RWPE2 (cell line): ENCODE data around the gene TMEM266.

Experiments used
- ATAC-seq: fragments of 200-7000 bp; cut with Tn5 transposase; 3 replicates; pipeline ENCODE4 v1.9.1; 2021; ENCODE audit warnings: low read depth
- DNase-seq: peaks from one replicate; pipeline ENCODE4 v3.0.0-alpha.2; 2020; ENCODE audit warnings: low spot score
- H3K27ac ChIP-seq: fragments of 450-650 bp; 2 replicates; pipeline ENCODE4 v1.5.1; 2017; ENCODE audit warnings: mild to moderate bottlenecking; ENCODE audit not compliant: poor library complexity, severe bottlenecking
- H3K27me3 ChIP-seq: fragments of 250-450 bp; sonication (Bioruptor Pico); 2 replicates; pipeline ENCODE4 v1.5.1; 2021; ENCODE audit warnings: mild to moderate bottlenecking, moderate library complexity; ENCODE audit not compliant: insufficient read depth, poor library complexity, severe bottlenecking
- H3K36me3 ChIP-seq: fragments of 250-450 bp; sonication (Bioruptor Pico); 2 replicates; pipeline ENCODE4 v1.5.1; 2020; ENCODE audit warnings: low read depth, mild to moderate bottlenecking, moderate library complexity
- H3K4me1 ChIP-seq: fragments of 250-450 bp; sonication (Bioruptor Pico); 2 replicates; pipeline ENCODE4 v1.5.1; 2021; ENCODE audit warnings: mild to moderate bottlenecking, moderate library complexity; ENCODE audit not compliant: insufficient read depth, poor library complexity, severe bottlenecking
- H3K4me3 ChIP-seq: fragments of 250-450 bp; sonication (Bioruptor Pico); 2 replicates; pipeline ENCODE4 v1.5.1; 2021; ENCODE audit warnings: mild to moderate bottlenecking, moderate library complexity; ENCODE audit not compliant: severe bottlenecking
- H3K9me3 ChIP-seq: fragments of 250-450 bp; sonication (Bioruptor Pico); 2 replicates; pipeline ENCODE4 v1.5.1; 2021; ENCODE audit warnings: mild to moderate bottlenecking, moderate library complexity; ENCODE audit not compliant: severe bottlenecking
- CTCF ChIP-seq: fragments of 450-650 bp; IDR thresholded peaks from one replicate; pipeline ENCODE4 v1.5.1; 2017; ENCODE audit warnings: mild to moderate bottlenecking, moderate library complexity; ENCODE audit not compliant: poor library complexity, severe bottlenecking

TMEM266 gene

DNA sequence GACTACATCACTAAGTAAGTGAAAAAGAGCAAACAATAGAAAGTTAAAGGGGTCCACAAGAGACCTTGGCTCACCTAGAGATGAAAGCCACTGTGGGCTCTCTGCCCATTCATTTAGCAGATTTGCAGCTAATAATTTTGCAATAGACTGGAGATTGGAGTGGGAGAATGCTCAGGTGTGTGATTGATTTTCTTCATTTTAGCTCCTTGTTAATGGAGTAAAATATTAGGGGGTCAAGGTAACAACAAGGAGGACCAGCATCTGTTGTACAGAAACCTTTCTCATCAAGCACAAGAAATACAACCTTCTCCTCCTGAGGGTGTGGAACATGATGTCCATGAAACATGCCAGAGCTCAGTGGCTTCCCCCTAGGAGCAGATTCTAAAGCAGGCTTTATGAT, 63.2 kb downstream of the TMEM266 start:
- Histone ChIP-seq H3K36me3 (no peaks in the 10 kb centered on the region), H3K4me3 (no peak overlapping the region), H3K9me3 (no peaks in the 10 kb centered on the region), H3K27me3 (no peaks in the 10 kb centered on the region), H3K4me1 (no peaks in the 10 kb centered on the region), H3K27ac (no peak overlapping the region)
- no peak for TF ChIP-seq CTCF
- ATAC-seq (no peak), DNase-seq (no peak)

- Histone ChIP-seq H3K36me3 (no peaks in the 10 kb centered on the region), H3K27me3 (peaks cover 4% of the 10 kb centered on the region), H3K4me3 (no peak overlapping the region), H3K9me3 (no peaks in the 10 kb centered on the region), H3K27ac (no peak overlapping the region), H3K4me1 (no peaks in the 10 kb centered on the region)
- no peak for DNase-seq
- no peak for ATAC-seq
- no peak for TF ChIP-seq CTCF
Measured at GRCh38 chr15:76127169-76127568, 67.4 kb downstream of the TMEM266 start.

GRCh38 chr15:76127880-76128279, 68.1 kb downstream of the TMEM266 start:
- Histone ChIP-seq H3K9me3 (no peaks in the 10 kb centered on the region), H3K27ac (no peak overlapping the region), H3K4me1 (no peaks in the 10 kb centered on the region), H3K4me3 (no peak overlapping the region), H3K27me3 (peaks cover 4% of the 10 kb centered on the region), H3K36me3 (no peaks in the 10 kb centered on the region)
- no peak for ATAC-seq
- DNase-seq = no peak
- TF ChIP-seq CTCF = no peak

DNA sequence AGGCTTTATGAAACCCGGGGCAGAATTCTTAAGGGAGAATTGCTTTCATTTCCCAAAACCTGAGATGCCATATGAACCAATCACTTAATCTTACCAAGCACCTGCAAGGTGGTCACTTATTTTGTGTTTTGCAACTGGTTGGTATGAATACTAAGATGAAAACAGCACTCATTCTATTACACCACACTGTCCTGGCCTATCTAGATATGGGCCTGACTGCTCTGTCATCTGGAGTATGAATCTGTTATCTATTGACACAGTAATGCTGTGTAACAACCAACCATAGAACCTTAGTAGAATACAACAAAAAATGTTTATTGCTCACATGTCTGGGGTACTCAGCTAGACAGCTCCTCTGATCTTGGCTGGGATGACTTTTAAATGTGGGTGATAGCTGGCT, 74.8 kb downstream of the TMEM266 start:
- Histone ChIP-seq H3K4me3 (no peak overlapping the region), H3K36me3 (no peaks in the 10 kb centered on the region), H3K9me3 (no peaks in the 10 kb centered on the region), H3K27me3 (no peaks in the 10 kb centered on the region), H3K27ac (no peak overlapping the region), H3K4me1 (peaks cover 10% of the 10 kb centered on the region)
- ATAC-seq (no peak), DNase-seq (no peak)
- TF ChIP-seq CTCF = no peak

GRCh38 chr15:76135516-76135915, 75.7 kb downstream of the TMEM266 start:
- H3K36me3 ChIP-seq = no peaks in the 10 kb centered on the region
- no peaks in the 10 kb centered on the region for H3K9me3 ChIP-seq
- H3K27ac ChIP-seq = no peak overlapping the region
- DNase-seq = no peak
- H3K4me3 ChIP-seq = no peak overlapping the region
- no peaks in the 10 kb centered on the region for H3K27me3 ChIP-seq
- peaks cover 10% of the 10 kb centered on the region for H3K4me1 ChIP-seq
- no peak for TF ChIP-seq CTCF
- no peak for ATAC-seq
